ENCODE results near the gene C11orf68. TPM values are rescaled to one million over a fixed set of nuclear protein-coding genes. Genes with fewer than 3 reads are reported as not detected.
A peak's percentile ranks its signal among the peaks of the same experiment; 100 is the strongest.

C11orf68 gene
- total RNA-seq, 1 donor from 2014 or later = 83.5 TPM

GRCh38 chr11:65932558-65932919 lies 13.7 kb upstream of the C11orf68 start:
- H3K27ac Mint-ChIP-seq (ENCODE audit: unreplicated experiment) = no peak overlapping the region
- no peak overlapping the region for H3K4me3 Mint-ChIP-seq (ENCODE audit: unreplicated experiment)
- no peak for DNase-seq (ENCODE audit: extremely low spot score, unreplicated experiment)
- no peaks in the 10 kb centered on the region for H3K36me3 Mint-ChIP-seq (ENCODE audit: unreplicated experiment)
- peaks cover 9% of the 10 kb centered on the region for H3K4me1 Mint-ChIP-seq (ENCODE audit: unreplicated experiment)
- no peaks in the 10 kb centered on the region for H3K9me3 Mint-ChIP-seq (ENCODE audit: unreplicated experiment)
- no peaks in the 10 kb centered on the region for H3K27me3 Mint-ChIP-seq (ENCODE audit: unreplicated experiment)
- TF ChIP-seq, protein P1, sequence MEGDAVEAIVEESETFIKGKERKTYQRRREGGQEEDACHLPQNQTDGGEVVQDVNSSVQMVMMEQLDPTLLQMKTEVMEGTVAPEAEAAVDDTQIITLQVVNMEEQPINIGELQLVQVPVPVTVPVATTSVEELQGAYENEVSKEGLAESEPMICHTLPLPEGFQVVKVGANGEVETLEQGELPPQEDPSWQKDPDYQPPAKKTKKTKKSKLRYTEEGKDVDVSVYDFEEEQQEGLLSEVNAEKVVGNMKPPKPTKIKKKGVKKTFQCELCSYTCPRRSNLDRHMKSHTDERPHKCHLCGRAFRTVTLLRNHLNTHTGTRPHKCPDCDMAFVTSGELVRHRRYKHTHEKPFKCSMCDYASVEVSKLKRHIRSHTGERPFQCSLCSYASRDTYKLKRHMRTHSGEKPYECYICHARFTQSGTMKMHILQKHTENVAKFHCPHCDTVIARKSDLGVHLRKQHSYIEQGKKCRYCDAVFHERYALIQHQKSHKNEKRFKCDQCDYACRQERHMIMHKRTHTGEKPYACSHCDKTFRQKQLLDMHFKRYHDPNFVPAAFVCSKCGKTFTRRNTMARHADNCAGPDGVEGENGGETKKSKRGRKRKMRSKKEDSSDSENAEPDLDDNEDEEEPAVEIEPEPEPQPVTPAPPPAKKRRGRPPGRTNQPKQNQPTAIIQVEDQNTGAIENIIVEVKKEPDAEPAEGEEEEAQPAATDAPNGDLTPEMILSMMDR (IDR thresholded peaks at IDR 0.05) = no peak

GRCh38 chr11:65931773-65932557 lies 13.1 kb upstream of the C11orf68 start:
- no peak overlapping the region for H3K27ac Mint-ChIP-seq (ENCODE audit: unreplicated experiment)
- H3K27me3 Mint-ChIP-seq (ENCODE audit: unreplicated experiment) = no peaks in the 10 kb centered on the region
- H3K9me3 Mint-ChIP-seq (ENCODE audit: unreplicated experiment) = no peaks in the 10 kb centered on the region
- H3K4me3 Mint-ChIP-seq (ENCODE audit: unreplicated experiment) = no peak overlapping the region
- no peak for DNase-seq (ENCODE audit: extremely low spot score, unreplicated experiment)
- TF ChIP-seq, protein P1 (IDR thresholded peaks at IDR 0.05) = peak; percentile 18
- H3K36me3 Mint-ChIP-seq (ENCODE audit: unreplicated experiment) = no peaks in the 10 kb centered on the region
- H3K4me1 Mint-ChIP-seq (ENCODE audit: unreplicated experiment) = peaks cover 9% of the 10 kb centered on the region

- TF ChIP-seq, protein P1 (IDR thresholded peaks at IDR 0.05) = no peak
- no peak overlapping the region for H3K27ac Mint-ChIP-seq (ENCODE audit: unreplicated experiment)
- no peak for DNase-seq (ENCODE audit: extremely low spot score, unreplicated experiment)
- H3K4me1 Mint-ChIP-seq (ENCODE audit: unreplicated experiment) = peaks cover 6% of the 10 kb centered on the region
- no peaks in the 10 kb centered on the region for H3K27me3 Mint-ChIP-seq (ENCODE audit: unreplicated experiment)
- H3K36me3 Mint-ChIP-seq (ENCODE audit: unreplicated experiment) = no peaks in the 10 kb centered on the region
- no peak overlapping the region for H3K4me3 Mint-ChIP-seq (ENCODE audit: unreplicated experiment)
- H3K9me3 Mint-ChIP-seq (ENCODE audit: unreplicated experiment) = no peaks in the 10 kb centered on the region
Measured at GRCh38 chr11:65928667-65929066, 9.8 kb upstream of the C11orf68 start.

DNA sequence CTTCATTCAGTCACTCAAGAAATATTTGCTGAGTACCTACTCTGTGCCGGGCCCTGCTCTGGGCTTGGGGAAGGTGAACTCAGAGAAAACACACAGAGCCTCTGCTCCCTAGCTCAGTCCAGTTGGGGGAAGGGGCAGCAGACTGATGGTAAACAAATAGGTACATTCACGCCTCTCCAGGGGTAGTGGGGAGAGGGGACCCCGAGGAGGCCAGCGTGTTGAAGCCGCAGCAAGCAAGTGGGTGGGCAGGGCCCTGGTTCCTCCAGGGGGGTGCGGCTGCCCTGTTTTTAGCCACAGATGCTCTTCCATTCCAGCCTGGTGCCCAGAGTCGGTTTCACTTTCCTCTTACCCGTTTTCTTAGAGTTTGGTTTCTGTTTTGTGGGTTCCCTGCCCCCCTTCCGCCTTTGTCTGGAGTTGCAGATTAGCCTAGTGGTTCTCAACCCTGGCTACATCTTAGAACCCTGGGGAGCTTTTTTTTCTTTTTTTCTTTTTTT lies 9.1 kb upstream of the C11orf68 start:
- peaks cover 5% of the 10 kb centered on the region for H3K36me3 Mint-ChIP-seq (ENCODE audit: unreplicated experiment)
- no peak overlapping the region for H3K4me3 Mint-ChIP-seq (ENCODE audit: unreplicated experiment)
- TF ChIP-seq, protein P1 (IDR thresholded peaks at IDR 0.05) = no peak
- H3K27me3 Mint-ChIP-seq (ENCODE audit: unreplicated experiment) = no peaks in the 10 kb centered on the region
- H3K9me3 Mint-ChIP-seq (ENCODE audit: unreplicated experiment) = no peaks in the 10 kb centered on the region
- DNase-seq (ENCODE audit: extremely low spot score, unreplicated experiment) = no peak
- peaks cover 6% of the 10 kb centered on the region for H3K4me1 Mint-ChIP-seq (ENCODE audit: unreplicated experiment)
- no peak overlapping the region for H3K27ac Mint-ChIP-seq (ENCODE audit: unreplicated experiment)

DNA sequence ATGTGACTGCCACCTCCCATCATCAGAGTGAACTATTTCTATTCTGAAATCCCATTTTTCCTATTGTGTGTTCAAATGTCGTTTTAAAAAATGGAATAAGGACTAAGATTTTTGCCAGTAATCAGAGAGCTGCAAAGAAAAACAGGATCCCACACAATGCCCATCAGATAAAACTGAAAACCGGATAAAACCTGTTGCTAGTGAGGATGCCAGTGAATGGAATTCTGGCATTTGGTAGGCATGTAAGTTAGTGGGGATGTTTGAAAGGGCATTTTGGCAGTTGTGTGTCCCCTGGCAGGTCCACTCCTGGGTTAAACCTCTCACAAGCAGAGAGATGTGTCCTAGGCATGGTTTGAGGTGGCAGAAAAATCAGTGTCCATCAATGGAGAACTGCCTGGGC lies 6.5 kb upstream of the C11orf68 start:
- TF ChIP-seq, protein P1 (IDR thresholded peaks at IDR 0.05) = no peak
- Mint-ChIP-seq H3K9me3 (ENCODE audit: unreplicated experiment) (no peaks in the 10 kb centered on the region), H3K36me3 (ENCODE audit: unreplicated experiment) (peaks cover 17% of the 10 kb centered on the region), H3K4me1 (ENCODE audit: unreplicated experiment) (peaks cover 3% of the 10 kb centered on the region), H3K27ac (ENCODE audit: unreplicated experiment) (no peak overlapping the region), H3K4me3 (ENCODE audit: unreplicated experiment) (no peak overlapping the region), H3K27me3 (ENCODE audit: unreplicated experiment) (no peaks in the 10 kb centered on the region)
- no peak for DNase-seq (ENCODE audit: extremely low spot score, unreplicated experiment)

Data from osteocyte (in vitro differentiated cells).